Measurements from ENCODE around the gene FOXI1.

FOXI1 gene

GRCh38 chr5:170159101-170159698 lies 53.5 kb downstream of the FOXI1 start (continued):
- TF ChIP-seq YY1 (tag by site-specific recombination; IDR thresholded peaks at IDR 0.05), result no peak
- no peak for TF ChIP-seq PRDM6 (tag by site-specific recombination; IDR thresholded peaks at IDR 0.05)
- TF ChIP-seq ZNF501 (tag by site-specific recombination; IDR thresholded peaks at IDR 0.05), result 0 out of 2 replicates have a peak, but pooled peaks have one; percentile 21
- TF ChIP-seq ZNF121 (tag by site-specific recombination; IDR thresholded peaks at IDR 0.05), result no peak
- no peak for TF ChIP-seq HOXA7 (CRISPR knock-in tag; IDR thresholded peaks at IDR 0.05; ENCODE audit: borderline replicate concordance)
- TF ChIP-seq ZNF302 (tag by site-specific recombination; IDR thresholded peaks at IDR 0.05; ENCODE audit: low read depth), result no peak
- TF ChIP-seq ZNF670 (tag by site-specific recombination; IDR thresholded peaks at IDR 0.05; ENCODE audit: low read depth), result no peak
- TF ChIP-seq ZNF843 (tag by site-specific recombination; IDR thresholded peaks at IDR 0.05), result no peak
- TF ChIP-seq ZNF449 (tag by site-specific recombination; IDR thresholded peaks at IDR 0.05), result no peak
- peak; percentile 91 for TF ChIP-seq ZNF394 (tag by site-specific recombination; IDR thresholded peaks at IDR 0.05; ENCODE audit: borderline replicate concordance)
- peak; percentile 68; the same call in 1 of the 2 replicates for TF ChIP-seq ZNF560 (tag by site-specific recombination; IDR thresholded peaks at IDR 0.05; ENCODE audit: borderline replicate concordance)
- TF ChIP-seq ZNF585B (tag by site-specific recombination; IDR thresholded peaks at IDR 0.05), result no peak
- TF ChIP-seq ZNF433 (tag by site-specific recombination; IDR thresholded peaks at IDR 0.05; ENCODE audit: low read depth), result no peak
- no peak for TF ChIP-seq ZBTB6 (tag by site-specific recombination; IDR thresholded peaks at IDR 0.05)
- TF ChIP-seq ZBTB49 (tag by site-specific recombination; IDR thresholded peaks at IDR 0.05; ENCODE audit: low read depth), result no peak
- TF ChIP-seq YY2 (tag by site-specific recombination; IDR thresholded peaks at IDR 0.05), result no peak
- TF ChIP-seq ZNF202 (tag by site-specific recombination; IDR thresholded peaks at IDR 0.05; ENCODE audit: borderline replicate concordance), result peak; percentile 86; the same call in 1 of the 2 replicates
- TF ChIP-seq ZNF510 (tag by site-specific recombination; IDR thresholded peaks at IDR 0.05; ENCODE audit: insufficient replicate concordance), result peak; percentile 50
- TF ChIP-seq REST (tag by site-specific recombination; IDR thresholded peaks at IDR 0.05), result peak; percentile 52; the same call in 1 of the 2 replicates
- TF ChIP-seq ZNF555 (tag by site-specific recombination; conservative IDR thresholded peaks at IDR 0.05), result peak; percentile 77
- no peak for TF ChIP-seq ZNF324 (tag by site-specific recombination; IDR thresholded peaks at IDR 0.05)

All from HEK293 (cell line).